WERI-Rb-1 (cell line): ENCODE measurements around the gene IL21R.

Source experiments
- DNase-seq: peaks from one replicate; pipeline ENCODE4 v3.0.0-alpha.2; 2020
- H3K27ac ChIP-seq: fragments of 250-450 bp; sonication (Bioruptor Pico); 2 replicates; pipeline ENCODE4 v1.5.1; 2020; ENCODE audit warnings: mild to moderate bottlenecking, moderate library complexity
- H3K27me3 ChIP-seq: fragments of 250-450 bp; sonication (Bioruptor Pico); 2 replicates; pipeline ENCODE4 v1.5.1; 2021; ENCODE audit warnings: mild to moderate bottlenecking, low read depth, moderate library complexity; ENCODE audit not compliant: insufficient read depth, severe bottlenecking
- H3K36me3 ChIP-seq: fragments of 250-450 bp; sonication (Bioruptor Pico); 2 replicates; pipeline ENCODE4 v1.5.1; 2020; ENCODE audit warnings: mild to moderate bottlenecking, moderate library complexity
- H3K4me3 ChIP-seq: 2 replicates; pipeline ENCODE4 v1.5.1; 2011; ENCODE audit warnings: low read depth, mild to moderate bottlenecking, control low read depth, low read length
- H3K9me3 ChIP-seq: fragments of 250-450 bp; sonication (Bioruptor Pico); 2 replicates; pipeline ENCODE4 v1.5.1; 2021; ENCODE audit warnings: mild to moderate bottlenecking, moderate library complexity; ENCODE audit not compliant: severe bottlenecking
- CTCF ChIP-seq: IDR thresholded peaks from 2 replicates; pipeline ENCODE4 v1.5.1; 2011; ENCODE audit warnings: low read depth, mild to moderate bottlenecking, control low read depth, inconsistent platforms, low read length

IL21R gene

GRCh38 chr16:27361987-27362386 is 40.0 kb upstream of the IL21R start:
- Histone ChIP-seq H3K27ac (no peak overlapping the region), H3K9me3 (no peaks in the 10 kb centered on the region), H3K36me3 (peaks cover 31% of the 10 kb centered on the region), H3K4me3 (no peak overlapping the region), H3K27me3 (no peaks in the 10 kb centered on the region)
- no peak for DNase-seq
- no peak for TF ChIP-seq CTCF

- Histone ChIP-seq H3K9me3 (no peaks in the 10 kb centered on the region), H3K27me3 (no peaks in the 10 kb centered on the region), H3K4me3 (no peak overlapping the region), H3K36me3 (peaks cover 31% of the 10 kb centered on the region), H3K27ac (no peak overlapping the region)
- DNase-seq, result no peak
- no peak for TF ChIP-seq CTCF
Observed at GRCh38 chr16:27362570-27363245, 39.3 kb upstream of the IL21R start.

GRCh38 chr16:27363246-27363632 is 38.7 kb upstream of the IL21R start:
- peak; percentile 44 for TF ChIP-seq CTCF
- H3K27ac ChIP-seq, result no peak overlapping the region
- H3K27me3 ChIP-seq, result no peaks in the 10 kb centered on the region
- no peaks in the 10 kb centered on the region for H3K9me3 ChIP-seq
- no peak overlapping the region for H3K4me3 ChIP-seq
- peak; percentile 16 for DNase-seq
- peaks cover 31% of the 10 kb centered on the region for H3K36me3 ChIP-seq

GRCh38 chr16:27363797-27364196 is 38.2 kb upstream of the IL21R start:
- Histone ChIP-seq H3K9me3 (no peaks in the 10 kb centered on the region), H3K36me3 (peaks cover 26% of the 10 kb centered on the region), H3K27me3 (no peaks in the 10 kb centered on the region), H3K4me3 (no peak overlapping the region), H3K27ac (no peak overlapping the region)
- no peak for TF ChIP-seq CTCF
- DNase-seq, result no peak

- no peak for DNase-seq
- Histone ChIP-seq H3K36me3 (peaks cover 20% of the 10 kb centered on the region; the same call in 1 of the 2 replicates), H3K4me3 (no peak overlapping the region), H3K27ac (no peak overlapping the region), H3K27me3 (no peaks in the 10 kb centered on the region), H3K9me3 (no peaks in the 10 kb centered on the region)
- TF ChIP-seq CTCF, result no peak
Observed at GRCh38 chr16:27364493-27365141, 37.4 kb upstream of the IL21R start.
